ACC112 (cell line): ENCODE results near the gene TCERG1L.

ENCODE experiments used
- H2AFZ ChIP-seq: fragments of 200-600 bp; sonication (generic); one replicate; pipeline ENCODE4 v1.6.0; 2017; ENCODE audit warnings: antibody characterized with exemption, low read length; ENCODE audit not compliant: unreplicated experiment
- H3K27ac ChIP-seq: fragments of 200-600 bp; sonication (generic); 2 replicates; pipeline ENCODE4 v1.5.1; 2014; ENCODE audit warnings: low read depth, mild to moderate bottlenecking, antibody characterized with exemption, low read length, moderate library complexity
- H3K27me3 ChIP-seq: fragments of 200-600 bp; sonication (generic); 2 replicates; pipeline ENCODE4 v1.6.1; 2014; ENCODE audit warnings: mild to moderate bottlenecking, antibody characterized with exemption, low read length, moderate library complexity, mixed read lengths; ENCODE audit not compliant: insufficient read depth
- H3K36me3 ChIP-seq: fragments of 200-600 bp; sonication (generic); 2 replicates; pipeline ENCODE4 v1.6.1; 2016; ENCODE audit warnings: mild to moderate bottlenecking, antibody characterized with exemption, low read length, moderate library complexity, mixed read lengths; ENCODE audit not compliant: insufficient read depth
- H3K4me1 ChIP-seq: fragments of 200-600 bp; sonication (generic); one replicate; pipeline ENCODE4 v1.6.1; 2016; ENCODE audit warnings: low read length, mixed read lengths; ENCODE audit not compliant: insufficient read depth, unreplicated experiment, control insufficient read depth
- H3K4me3 ChIP-seq: fragments of 200-600 bp; sonication (generic); 2 replicates; pipeline ENCODE4 v1.5.1; 2014; ENCODE audit warnings: mild to moderate bottlenecking, low read depth, low read length
- H3K79me2 ChIP-seq: fragments of 200-600 bp; sonication (generic); one replicate; pipeline ENCODE4 v1.6.0; 2016; ENCODE audit warnings: low read length; ENCODE audit not compliant: control insufficient read depth, unreplicated experiment, insufficient read depth

TCERG1L gene

DNA sequence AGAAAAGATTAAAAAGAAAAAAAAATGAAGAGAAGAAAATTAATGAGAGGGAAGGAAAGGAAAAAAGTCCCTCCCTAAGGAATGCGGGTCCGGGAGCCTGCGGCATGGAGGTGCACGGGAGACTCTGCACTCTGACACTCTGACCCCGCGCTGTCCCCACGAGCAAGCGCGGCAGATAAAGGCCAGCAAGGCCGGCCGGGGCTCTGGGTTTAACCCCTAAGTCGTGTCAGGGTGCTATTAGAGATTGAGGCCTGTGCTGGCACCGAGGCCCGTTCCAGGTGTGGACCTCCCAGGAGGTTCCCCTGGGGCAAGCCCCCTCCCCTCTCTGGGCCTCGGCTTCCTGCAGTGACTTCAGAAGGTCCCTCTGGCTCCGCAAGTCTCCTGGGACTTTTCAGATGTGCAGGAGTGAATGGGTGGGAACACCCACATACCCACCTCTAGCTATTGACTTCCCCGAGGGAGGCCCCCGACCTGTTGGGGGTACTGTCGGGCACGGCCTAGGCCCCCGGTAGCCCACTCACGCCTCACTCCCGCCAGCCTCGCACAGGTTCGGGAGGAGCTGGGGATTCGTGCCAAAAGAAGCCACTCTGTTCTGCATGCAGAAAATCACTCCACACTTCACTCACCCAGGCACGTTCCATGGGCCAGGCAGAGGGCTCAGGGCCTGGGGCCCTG, 164.1 kb downstream of the TCERG1L start:
- Histone ChIP-seq H3K27ac (no peak overlapping the region), H3K27me3 (no peaks in the 10 kb centered on the region), H3K79me2 (no peaks in the 10 kb centered on the region), H3K36me3 (no peaks in the 10 kb centered on the region), H2AFZ (no peak overlapping the region), H3K4me1 (no peaks in the 10 kb centered on the region), H3K4me3 (no peak overlapping the region)

DNA sequence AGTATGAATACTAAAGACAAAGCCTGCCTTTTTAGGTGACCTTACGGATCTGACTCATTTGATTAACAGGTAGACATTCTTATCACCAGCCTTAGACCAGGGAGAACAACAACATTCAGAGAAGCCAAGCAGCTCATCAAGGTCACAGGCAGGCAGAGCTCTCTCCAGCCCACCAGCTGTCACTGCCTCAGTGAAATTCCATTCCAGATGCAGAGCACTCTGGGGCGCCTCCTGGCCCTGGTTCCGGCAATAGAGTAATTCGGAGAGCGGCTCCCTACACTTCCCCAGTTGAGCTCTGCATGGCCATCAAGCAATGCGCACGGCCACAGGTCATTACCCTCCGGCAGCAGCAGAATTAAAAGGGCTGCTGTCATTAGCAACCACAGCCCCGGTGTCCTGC, 164.7 kb downstream of the TCERG1L start:
- Histone ChIP-seq H3K4me1 (no peaks in the 10 kb centered on the region), H3K27ac (no peak overlapping the region), H2AFZ (no peak overlapping the region), H3K27me3 (no peaks in the 10 kb centered on the region), H3K36me3 (no peaks in the 10 kb centered on the region), H3K79me2 (no peaks in the 10 kb centered on the region), H3K4me3 (no peak overlapping the region)

DNA sequence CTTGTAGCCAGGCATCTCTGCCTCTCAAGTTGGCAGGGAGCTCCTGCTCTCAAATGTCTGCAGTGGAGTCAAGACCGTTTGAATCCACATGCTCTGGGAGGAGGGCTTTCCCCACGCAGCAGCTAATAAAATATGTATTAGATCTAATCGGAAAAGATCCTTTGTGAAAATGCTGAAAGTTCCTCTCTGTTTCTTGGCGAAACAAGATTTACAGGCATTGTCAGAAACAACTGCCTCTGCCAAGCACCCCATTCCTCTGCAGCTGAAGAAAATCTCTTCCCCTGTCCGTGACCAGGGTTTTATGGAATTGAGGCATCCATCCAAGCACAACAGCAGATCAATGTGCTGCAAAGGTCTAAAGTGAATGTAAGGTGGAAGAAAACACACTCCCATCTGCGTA, 165.8 kb downstream of the TCERG1L start:
- H3K79me2 ChIP-seq = no peaks in the 10 kb centered on the region
- no peaks in the 10 kb centered on the region for H3K27me3 ChIP-seq
- H3K27ac ChIP-seq = no peak overlapping the region
- H2AFZ ChIP-seq = no peak overlapping the region
- no peak overlapping the region for H3K4me3 ChIP-seq
- no peaks in the 10 kb centered on the region for H3K36me3 ChIP-seq
- no peaks in the 10 kb centered on the region for H3K4me1 ChIP-seq

DNA sequence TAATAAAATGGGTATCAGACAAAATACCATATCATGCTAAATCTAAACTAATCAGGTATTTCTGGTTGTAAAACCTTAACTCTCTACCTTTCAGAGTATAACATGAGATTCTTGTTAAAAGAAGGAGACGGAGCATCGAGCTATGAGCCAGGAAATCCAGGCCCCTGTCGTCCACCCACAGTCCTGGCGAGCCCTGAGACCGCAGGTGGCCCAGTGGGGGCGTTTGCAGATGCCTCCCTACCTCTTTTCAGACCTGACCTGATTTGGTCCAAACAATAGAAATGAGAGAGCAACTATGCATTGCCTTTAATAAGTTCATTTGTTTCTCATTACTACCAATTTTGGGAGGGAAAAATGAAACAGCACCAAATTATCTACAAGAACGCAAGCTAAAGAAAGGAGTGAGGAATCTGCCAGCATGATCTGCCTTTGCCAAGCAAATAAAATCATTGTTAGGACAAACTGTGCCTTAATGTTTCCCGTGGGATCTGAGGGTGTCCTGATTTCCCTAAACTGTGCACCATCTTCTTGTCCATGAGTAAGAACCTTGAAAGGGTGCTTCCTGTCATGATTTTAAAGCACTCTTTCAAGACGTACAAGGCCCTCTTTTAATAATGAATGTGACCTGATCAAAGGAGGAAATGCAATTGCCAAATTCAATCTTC, 166.7 kb downstream of the TCERG1L start:
- H3K4me3 ChIP-seq = no peak overlapping the region
- H3K4me1 ChIP-seq = no peaks in the 10 kb centered on the region
- no peak overlapping the region for H3K27ac ChIP-seq
- no peaks in the 10 kb centered on the region for H3K79me2 ChIP-seq
- H2AFZ ChIP-seq = no peak overlapping the region
- no peaks in the 10 kb centered on the region for H3K27me3 ChIP-seq
- no peaks in the 10 kb centered on the region for H3K36me3 ChIP-seq

DNA sequence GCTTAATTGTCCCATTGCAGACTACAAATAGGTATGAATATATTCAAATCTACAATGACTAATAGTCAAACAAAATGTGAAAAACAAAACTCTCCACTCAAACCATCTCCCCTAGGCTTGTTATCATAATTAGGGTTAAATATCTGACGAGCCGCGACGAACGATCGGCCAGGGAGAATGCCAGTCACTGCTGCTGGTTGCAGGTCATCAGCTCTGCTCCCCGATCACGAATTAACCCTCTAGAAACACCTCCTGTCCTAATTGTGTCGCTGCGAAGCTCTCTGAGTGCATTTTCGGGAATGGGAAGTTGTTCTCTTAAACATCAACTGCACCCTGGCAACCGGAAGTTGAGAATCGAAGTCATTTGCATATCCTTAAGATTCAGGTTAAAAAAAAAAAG, 167.3 kb downstream of the TCERG1L start:
- Histone ChIP-seq H3K27ac (no peak overlapping the region), H3K36me3 (no peaks in the 10 kb centered on the region), H2AFZ (no peak overlapping the region)

DNA sequence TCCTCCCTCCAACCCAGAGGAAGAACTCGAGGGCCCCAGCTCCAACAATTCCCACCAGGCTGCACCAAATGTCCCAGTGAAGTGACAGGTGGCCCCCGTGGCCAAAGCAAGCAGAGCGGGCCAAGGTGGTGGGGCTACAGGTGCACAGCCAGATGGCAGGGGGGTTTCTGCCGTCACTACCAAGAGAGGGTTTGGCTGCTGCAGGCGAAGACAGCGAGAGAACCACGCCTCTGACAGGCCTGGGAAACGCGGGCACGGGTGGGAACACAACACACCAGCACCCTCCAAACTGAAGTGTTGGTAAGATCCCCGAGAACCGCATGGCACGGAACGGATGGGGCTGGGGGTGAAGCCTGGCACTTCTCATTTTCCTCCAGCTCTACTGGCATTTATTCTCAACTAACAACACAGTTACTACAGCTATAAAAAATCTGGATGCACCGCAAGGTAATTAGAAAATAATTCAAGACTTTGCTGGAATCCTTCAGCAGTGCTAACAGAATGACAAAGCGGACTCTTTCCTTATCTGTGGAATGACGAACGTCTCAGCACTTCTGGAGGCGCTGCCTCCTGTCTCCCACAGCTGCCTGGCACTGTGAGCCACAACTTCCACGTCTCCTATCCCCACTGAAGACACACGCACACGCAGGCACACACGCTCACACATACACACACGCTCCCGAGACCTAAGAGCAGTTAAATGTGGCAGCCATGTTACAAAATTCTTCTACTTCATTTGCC, 167.9 kb downstream of the TCERG1L start:
- Histone ChIP-seq H3K36me3 (no peaks in the 10 kb centered on the region), H3K27me3 (no peaks in the 10 kb centered on the region), H3K79me2 (no peaks in the 10 kb centered on the region), H3K27ac (no peak overlapping the region), H3K4me1 (no peaks in the 10 kb centered on the region), H3K4me3 (no peak overlapping the region), H2AFZ (no peak overlapping the region)

More for the DNA sequence above, 167.3 kb downstream of the TCERG1L start:
- no peaks in the 10 kb centered on the region for H3K4me1 ChIP-seq
- no peaks in the 10 kb centered on the region for H3K79me2 ChIP-seq
- no peak overlapping the region for H3K4me3 ChIP-seq
- H3K27me3 ChIP-seq = no peaks in the 10 kb centered on the region

DNA sequence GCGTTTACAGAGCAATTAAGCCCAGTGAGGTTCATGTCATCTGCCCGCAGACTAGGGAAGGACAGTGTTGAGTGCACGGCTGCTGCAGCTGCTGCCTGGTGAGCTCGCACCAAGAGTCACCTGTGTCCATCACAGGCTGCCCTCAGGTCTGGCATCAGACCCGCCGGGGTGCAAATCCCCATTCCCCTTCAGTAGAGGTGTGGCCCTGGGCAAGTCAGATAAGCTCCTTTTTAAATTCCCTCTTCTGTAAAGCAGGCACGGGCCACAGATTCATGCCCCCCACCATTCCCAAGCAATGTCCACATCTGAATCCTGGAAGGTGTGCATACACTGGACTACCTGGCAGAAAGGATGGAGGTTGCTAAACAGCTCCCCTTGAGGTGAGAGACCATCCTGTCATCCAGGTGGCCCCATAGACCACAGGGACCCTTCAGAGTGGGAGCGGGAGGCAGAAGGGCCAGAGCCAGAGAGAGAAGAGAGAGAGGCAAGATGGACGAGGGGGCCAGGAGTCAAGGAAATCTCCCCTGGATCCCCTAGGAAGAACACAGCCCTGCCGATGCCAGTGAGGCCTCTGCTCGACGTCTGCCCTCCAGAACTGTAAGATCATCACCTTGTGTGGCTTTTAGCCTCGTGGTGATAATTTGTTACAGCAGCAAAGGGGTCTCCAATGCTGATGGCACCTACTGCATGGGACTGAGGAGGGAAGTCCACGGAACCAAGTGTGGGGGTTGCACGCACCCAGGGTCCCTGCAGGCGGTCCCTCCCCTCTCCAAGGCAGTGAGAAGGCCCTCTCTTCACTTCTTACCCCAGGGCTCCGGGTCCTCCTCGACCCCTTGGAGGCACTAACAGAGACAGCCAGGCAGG, 168.8 kb downstream of the TCERG1L start:
- Histone ChIP-seq H3K79me2 (no peaks in the 10 kb centered on the region), H3K27ac (no peak overlapping the region), H3K27me3 (no peaks in the 10 kb centered on the region), H3K4me1 (no peaks in the 10 kb centered on the region), H3K4me3 (no peak overlapping the region), H3K36me3 (no peaks in the 10 kb centered on the region), H2AFZ (no peak overlapping the region)

DNA sequence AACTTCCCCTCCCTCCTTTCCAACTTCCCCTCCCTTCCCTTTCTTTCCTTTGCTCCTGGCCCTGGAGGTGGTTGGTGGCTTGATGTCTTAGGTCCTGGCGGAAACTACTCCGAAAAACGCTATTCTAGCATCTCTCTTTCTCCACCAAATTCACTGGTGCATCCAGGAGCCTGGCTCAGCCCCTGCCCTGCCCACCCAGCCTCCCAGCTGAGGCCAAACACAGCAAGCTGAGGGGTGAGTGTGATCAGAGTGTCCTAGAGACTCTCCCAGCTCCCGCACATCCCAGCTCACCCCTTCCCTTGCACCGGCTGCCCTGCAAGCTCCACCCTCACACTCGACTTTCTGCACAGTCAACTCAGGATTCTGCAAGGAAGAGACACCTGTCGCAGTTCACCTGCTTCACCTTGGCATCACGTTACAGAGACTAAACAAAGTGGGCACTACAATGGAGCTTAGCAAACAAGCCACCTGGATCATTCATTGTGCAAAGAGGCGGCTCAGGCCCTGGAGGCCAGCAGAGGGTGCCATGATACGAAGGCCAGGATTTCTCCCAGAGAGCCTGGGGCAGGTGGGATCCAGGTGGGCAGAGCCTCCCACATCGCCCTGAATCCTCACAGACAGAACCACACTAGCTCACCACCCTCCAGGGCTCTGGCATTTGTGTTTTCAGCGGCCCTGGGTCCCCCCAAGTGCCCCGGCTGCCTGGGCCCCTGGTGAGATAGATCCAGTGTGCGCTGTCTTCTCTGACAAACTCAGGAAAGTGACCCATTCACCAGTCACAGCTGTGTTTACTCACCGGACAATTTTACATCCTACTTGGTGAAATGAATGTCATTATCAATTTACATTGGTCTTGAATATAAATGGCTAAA, 169.6 kb downstream of the TCERG1L start:
- H2AFZ ChIP-seq = no peak overlapping the region
- no peaks in the 10 kb centered on the region for H3K4me1 ChIP-seq
- H3K27ac ChIP-seq = no peak overlapping the region
- no peaks in the 10 kb centered on the region for H3K36me3 ChIP-seq
- H3K4me3 ChIP-seq = no peak overlapping the region
- no peaks in the 10 kb centered on the region for H3K27me3 ChIP-seq
- no peaks in the 10 kb centered on the region for H3K79me2 ChIP-seq

DNA sequence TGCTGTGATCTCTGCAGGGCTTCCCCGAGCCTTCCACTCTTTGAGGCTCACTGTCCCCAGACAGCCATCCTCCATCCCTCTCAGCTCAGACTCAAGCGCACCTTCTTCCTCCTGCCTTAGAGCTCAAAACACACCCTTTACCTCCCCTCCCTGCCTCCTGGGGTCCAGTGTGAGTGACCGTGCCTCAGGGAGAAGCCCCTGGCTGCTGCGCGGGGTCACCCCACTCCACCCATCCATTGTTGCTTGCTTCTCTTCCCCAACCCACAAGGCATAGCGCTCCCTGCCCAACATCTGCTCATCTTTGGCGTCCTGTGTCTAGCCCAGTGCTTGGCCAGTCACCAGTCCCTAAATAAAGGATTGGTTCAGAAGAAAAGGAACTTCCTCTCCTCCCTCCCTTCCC, 170.3 kb downstream of the TCERG1L start:
- no peak overlapping the region for H3K27ac ChIP-seq
- no peak overlapping the region for H3K4me3 ChIP-seq
- H3K79me2 ChIP-seq = no peaks in the 10 kb centered on the region
- no peak overlapping the region for H2AFZ ChIP-seq
- no peaks in the 10 kb centered on the region for H3K27me3 ChIP-seq
- no peaks in the 10 kb centered on the region for H3K36me3 ChIP-seq
- no peaks in the 10 kb centered on the region for H3K4me1 ChIP-seq

DNA sequence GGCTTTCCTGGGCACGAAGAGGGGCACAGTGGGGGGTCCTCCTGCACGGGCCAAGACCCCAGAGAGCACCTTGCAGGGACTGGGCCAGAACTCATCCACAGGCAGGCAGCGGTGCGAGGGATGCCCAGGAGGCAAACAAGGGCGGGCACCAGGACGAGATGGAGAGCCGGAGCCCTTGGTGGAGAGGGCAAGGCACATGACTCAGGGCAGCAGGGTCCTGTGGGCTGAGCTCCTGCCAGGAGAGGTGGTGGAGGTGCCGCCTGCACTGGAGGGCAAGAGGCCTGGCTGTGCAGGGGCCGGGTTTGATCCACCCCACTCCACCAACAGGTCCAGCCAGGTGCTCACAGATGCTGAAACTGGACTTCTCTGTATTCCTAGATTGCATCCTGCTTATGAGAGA, 170.9 kb downstream of the TCERG1L start:
- H3K36me3 ChIP-seq = no peaks in the 10 kb centered on the region

More for the DNA sequence above, 170.9 kb downstream of the TCERG1L start:
- H3K27ac ChIP-seq = no peak overlapping the region
- H2AFZ ChIP-seq = no peak overlapping the region
- no peaks in the 10 kb centered on the region for H3K4me1 ChIP-seq
- no peaks in the 10 kb centered on the region for H3K79me2 ChIP-seq
- no peaks in the 10 kb centered on the region for H3K27me3 ChIP-seq
- no peak overlapping the region for H3K4me3 ChIP-seq
